HEK293 (cell line): ENCODE measurements around the gene CDK16.

ENCODE experiments used
- BCL11B ChIP-seq: fragments of 450-650 bp; formaldehyde crosslinking; IDR thresholded peaks from 2 replicates; pipeline ENCODE4 v1.5.1; 2016; ENCODE audit warnings: low read depth, missing biosample characterization, missing genetic modification characterization
- HOXC10 ChIP-seq: sonication (generic); formaldehyde crosslinking; IDR thresholded peaks from 2 replicates; pipeline ENCODE4 v1.8.1; 2023; ENCODE audit warnings: mild to moderate bottlenecking, missing genetic modification reagents
- INSM2 ChIP-seq: fragments of 450-650 bp; formaldehyde crosslinking; IDR thresholded peaks from 2 replicates; pipeline ENCODE4 v1.5.1; 2016; ENCODE audit warnings: missing biosample characterization, missing genetic modification characterization
- PRDM10 ChIP-seq: fragments of 450-650 bp; formaldehyde crosslinking; IDR thresholded peaks from 2 replicates; pipeline ENCODE4 v1.5.1; 2016; ENCODE audit warnings: missing biosample characterization, missing genetic modification characterization
- ZBTB11 ChIP-seq: fragments of 450-650 bp; formaldehyde crosslinking; conservative IDR thresholded peaks from 2 replicates; pipeline ENCODE4 v1.5.1; 2016; ENCODE audit warnings: low read depth, missing biosample characterization, missing genetic modification characterization
- ZBTB44 ChIP-seq: fragments of 450-650 bp; IDR thresholded peaks from 2 replicates; pipeline ENCODE4 v1.5.1; 2018; ENCODE audit warnings: missing biosample characterization, mild to moderate bottlenecking, missing genetic modification characterization
- ZNF114 ChIP-seq: fragments of 450-650 bp; formaldehyde crosslinking; IDR thresholded peaks from 2 replicates; pipeline ENCODE4 v1.5.0; 2017; ENCODE audit warnings: missing biosample characterization, missing genetic modification characterization
- ZNF133 ChIP-seq: fragments of 450-650 bp; formaldehyde crosslinking; IDR thresholded peaks from 2 replicates; pipeline ENCODE4 v1.5.1; 2016; ENCODE audit warnings: missing biosample characterization, missing genetic modification characterization
- ZNF138 ChIP-seq: fragments of 450-650 bp; formaldehyde crosslinking; IDR thresholded peaks from 2 replicates; pipeline ENCODE4 v1.5.1; 2016; ENCODE audit warnings: missing biosample characterization, missing genetic modification characterization, borderline replicate concordance
- ZNF16 ChIP-seq: fragments of 450-650 bp; formaldehyde crosslinking; IDR thresholded peaks from 2 replicates; pipeline ENCODE4 v1.5.1; 2016; ENCODE audit warnings: low read depth, missing biosample characterization, missing genetic modification characterization
- ZNF202 ChIP-seq: fragments of 450-650 bp; formaldehyde crosslinking; IDR thresholded peaks from 2 replicates; pipeline ENCODE4 v1.5.1; 2016; ENCODE audit warnings: missing biosample characterization, missing genetic modification characterization, borderline replicate concordance
- ZNF214 ChIP-seq: fragments of 450-650 bp; formaldehyde crosslinking; IDR thresholded peaks from 2 replicates; pipeline ENCODE4 v1.5.1; 2017; ENCODE audit warnings: missing biosample characterization, mild to moderate bottlenecking, missing genetic modification characterization, borderline replicate concordance
- ZNF311 ChIP-seq: fragments of 450-650 bp; formaldehyde crosslinking; IDR thresholded peaks from 2 replicates; pipeline ENCODE4 v1.5.1; 2017; ENCODE audit warnings: missing biosample characterization, missing genetic modification characterization, borderline replicate concordance
- ZNF530 ChIP-seq: fragments of 450-650 bp; formaldehyde crosslinking; IDR thresholded peaks from 2 replicates; pipeline ENCODE4 v1.5.1; 2016; ENCODE audit warnings: low read depth, missing biosample characterization, missing genetic modification characterization
- ZNF571 ChIP-seq: fragments of 450-650 bp; formaldehyde crosslinking; IDR thresholded peaks from 2 replicates; pipeline ENCODE4 v1.5.0; 2017; ENCODE audit warnings: missing biosample characterization, missing genetic modification characterization
- ZNF645 ChIP-seq: fragments of 450-650 bp; formaldehyde crosslinking; IDR thresholded peaks from 2 replicates; pipeline ENCODE4; 2016; ENCODE audit warnings: missing biosample characterization, missing genetic modification characterization
- ZNF785 ChIP-seq: fragments of 450-650 bp; formaldehyde crosslinking; IDR thresholded peaks from 2 replicates; pipeline ENCODE4 v1.5.1; 2016; ENCODE audit warnings: missing biosample characterization, missing genetic modification characterization
- ZNF792 ChIP-seq: fragments of 450-650 bp; formaldehyde crosslinking; IDR thresholded peaks from 2 replicates; pipeline ENCODE4 v1.5.1; 2016; ENCODE audit warnings: missing biosample characterization, missing genetic modification characterization
- ZSCAN16 ChIP-seq: fragments of 450-650 bp; formaldehyde crosslinking; IDR thresholded peaks from 2 replicates; pipeline ENCODE4 v1.5.1; 2016; ENCODE audit warnings: missing biosample characterization, missing genetic modification characterization
- TF ChIP-seq, protein P1 (sequence below): fragments of 450-650 bp; formaldehyde crosslinking; IDR thresholded peaks from 2 replicates; pipeline ENCODE4 v1.5.1; 2017; ENCODE audit warnings: missing biosample characterization, missing genetic modification characterization
- TF ChIP-seq, protein P2 (sequence below): fragments of 450-650 bp; formaldehyde crosslinking; IDR thresholded peaks from 2 replicates; pipeline ENCODE4 v1.5.1; 2016; ENCODE audit warnings: missing biosample characterization, missing genetic modification characterization, low read depth
- TF ChIP-seq, protein P3 (sequence below): fragments of 450-650 bp; formaldehyde crosslinking; IDR thresholded peaks from 2 replicates; pipeline ENCODE4 v1.5.1; 2016; ENCODE audit warnings: missing biosample characterization, missing genetic modification characterization

Gene CDK16

GRCh38 chrX:47218920-47219815 is 687 bp downstream of the CDK16 start (continued):
- TF ChIP-seq INSM2 (tag by site-specific recombination), result no peak
- TF ChIP-seq ZNF202 (tag by site-specific recombination), result no peak
- TF ChIP-seq, protein P1, sequence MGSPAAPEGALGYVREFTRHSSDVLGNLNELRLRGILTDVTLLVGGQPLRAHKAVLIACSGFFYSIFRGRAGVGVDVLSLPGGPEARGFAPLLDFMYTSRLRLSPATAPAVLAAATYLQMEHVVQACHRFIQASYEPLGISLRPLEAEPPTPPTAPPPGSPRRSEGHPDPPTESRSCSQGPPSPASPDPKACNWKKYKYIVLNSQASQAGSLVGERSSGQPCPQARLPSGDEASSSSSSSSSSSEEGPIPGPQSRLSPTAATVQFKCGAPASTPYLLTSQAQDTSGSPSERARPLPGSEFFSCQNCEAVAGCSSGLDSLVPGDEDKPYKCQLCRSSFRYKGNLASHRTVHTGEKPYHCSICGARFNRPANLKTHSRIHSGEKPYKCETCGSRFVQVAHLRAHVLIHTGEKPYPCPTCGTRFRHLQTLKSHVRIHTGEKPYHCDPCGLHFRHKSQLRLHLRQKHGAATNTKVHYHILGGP (tag by site-specific recombination), result no peak
- TF ChIP-seq ZNF311 (tag by site-specific recombination), result no peak
- 0 out of 2 replicates have a peak, but pooled peaks have one; percentile 32 for TF ChIP-seq BCL11B (tag by site-specific recombination)
- no peak for TF ChIP-seq ZNF645 (tag by site-specific recombination)
- no peak for TF ChIP-seq ZNF138 (tag by site-specific recombination)
- TF ChIP-seq ZNF114 (tag by site-specific recombination), result no peak
- no peak for TF ChIP-seq ZNF16
- TF ChIP-seq ZNF785 (tag by site-specific recombination), result no peak
- no peak for TF ChIP-seq ZNF530 (tag by site-specific recombination)
- no peak for TF ChIP-seq ZSCAN16
- no peak for TF ChIP-seq PRDM10 (tag by site-specific recombination)
- TF ChIP-seq ZBTB11 (tag by site-specific recombination), result no peak
- no peak for TF ChIP-seq ZNF571
- no peak for TF ChIP-seq ZNF214 (tag by site-specific recombination)
- TF ChIP-seq ZNF133 (tag by site-specific recombination), result no peak
- no peak for TF ChIP-seq ZNF792 (tag by site-specific recombination)
- TF ChIP-seq ZBTB44 (tag by site-specific recombination), result no peak
- TF ChIP-seq HOXC10 (CRISPR knock-in tag), result no peak
- TF ChIP-seq, protein P2, sequence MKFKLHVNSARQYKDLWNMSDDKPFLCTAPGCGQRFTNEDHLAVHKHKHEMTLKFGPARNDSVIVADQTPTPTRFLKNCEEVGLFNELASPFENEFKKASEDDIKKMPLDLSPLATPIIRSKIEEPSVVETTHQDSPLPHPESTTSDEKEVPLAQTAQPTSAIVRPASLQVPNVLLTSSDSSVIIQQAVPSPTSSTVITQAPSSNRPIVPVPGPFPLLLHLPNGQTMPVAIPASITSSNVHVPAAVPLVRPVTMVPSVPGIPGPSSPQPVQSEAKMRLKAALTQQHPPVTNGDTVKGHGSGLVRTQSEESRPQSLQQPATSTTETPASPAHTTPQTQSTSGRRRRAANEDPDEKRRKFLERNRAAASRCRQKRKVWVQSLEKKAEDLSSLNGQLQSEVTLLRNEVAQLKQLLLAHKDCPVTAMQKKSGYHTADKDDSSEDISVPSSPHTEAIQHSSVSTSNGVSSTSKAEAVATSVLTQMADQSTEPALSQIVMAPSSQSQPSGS (tag by site-specific recombination), result no peak
- TF ChIP-seq, protein P3, sequence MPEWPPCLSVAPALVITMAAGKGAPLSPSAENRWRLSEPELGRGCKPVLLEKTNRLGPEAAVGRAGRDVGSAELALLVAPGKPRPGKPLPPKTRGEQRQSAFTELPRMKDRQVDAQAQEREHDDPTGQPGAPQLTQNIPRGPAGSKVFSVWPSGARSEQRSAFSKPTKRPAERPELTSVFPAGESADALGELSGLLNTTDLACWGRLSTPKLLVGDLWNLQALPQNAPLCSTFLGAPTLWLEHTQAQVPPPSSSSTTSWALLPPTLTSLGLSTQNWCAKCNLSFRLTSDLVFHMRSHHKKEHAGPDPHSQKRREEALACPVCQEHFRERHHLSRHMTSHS (tag by site-specific recombination), result no peak
